ENCODE measurements around the gene F2.

Gene F2

GRCh38 chr11:46719048-46719542 is at the start of gene F2:
TSS of gene F2 (plus strand) at chr11:46719213. CDS start at chr11:46719236, 23 bp downstream.
- in situ Hi-C loops (cut with HindIII; ENCODE audit: low sequenced_read_pairs), result no loop called here

- in situ Hi-C loops (cut with HindIII; ENCODE audit: low sequenced_read_pairs), result loop anchor here (5.0 kb wide), 1 partner anchor 58 kb away; no protein-coding TSS in a partner anchor
Measured at GRCh38 chr11:46669711-46670139, 49.3 kb upstream of the F2 start.

- in situ Hi-C loops (cut with HindIII; ENCODE audit: low sequenced_read_pairs), result loop anchor here (5.0 kb wide), 1 partner anchor 57 kb away; no protein-coding TSS in a partner anchor
Measured at GRCh38 chr11:46670521-46670920, 48.5 kb upstream of the F2 start.

- in situ Hi-C loops (cut with HindIII; ENCODE audit: low sequenced_read_pairs), result loop anchor here (5.0 kb wide), 1 partner anchor 55 kb away; no protein-coding TSS in a partner anchor
Measured at GRCh38 chr11:46671958-46672315, 47.1 kb upstream of the F2 start.

- in situ Hi-C loops (cut with HindIII; ENCODE audit: low sequenced_read_pairs), result loop anchor here (5.0 kb wide), 1 partner anchor 55 kb away; no protein-coding TSS in a partner anchor
Measured at GRCh38 chr11:46672381-46672839, 46.6 kb upstream of the F2 start.

GRCh38 chr11:46673713-46674462 is 45.1 kb upstream of the F2 start:
- in situ Hi-C loops (cut with HindIII; ENCODE audit: low sequenced_read_pairs), result loop anchor here (5.0 kb wide), 1 partner anchor 53 kb away; no protein-coding TSS in a partner anchor

- in situ Hi-C loops (cut with HindIII; ENCODE audit: low sequenced_read_pairs), result loop anchor here (5.0 kb wide), 1 partner anchor 53 kb away; no protein-coding TSS in a partner anchor
Measured at GRCh38 chr11:46674463-46675287, 44.3 kb upstream of the F2 start.

GRCh38 chr11:46675288-46675851 is 43.6 kb upstream of the F2 start:
- in situ Hi-C loops (cut with HindIII; ENCODE audit: low sequenced_read_pairs), result no loop called here

GRCh38 chr11:46675949-46676348 is 43.1 kb upstream of the F2 start:
- in situ Hi-C loops (cut with HindIII; ENCODE audit: low sequenced_read_pairs), result no loop called here

- in situ Hi-C loops (cut with HindIII; ENCODE audit: low sequenced_read_pairs), result no loop called here
Measured at GRCh38 chr11:46676436-46677158, 42.4 kb upstream of the F2 start.

- in situ Hi-C loops (cut with HindIII; ENCODE audit: low sequenced_read_pairs), result no loop called here
Measured at GRCh38 chr11:46677169-46677568, 41.8 kb upstream of the F2 start.

GRCh38 chr11:46677991-46678740 is 40.8 kb upstream of the F2 start:
- in situ Hi-C loops (cut with HindIII; ENCODE audit: low sequenced_read_pairs), result no loop called here

- in situ Hi-C loops (cut with HindIII; ENCODE audit: low sequenced_read_pairs), result no loop called here
Measured at GRCh38 chr11:46678741-46679130, 40.3 kb upstream of the F2 start.

GRCh38 chr11:46679241-46680163 is 39.5 kb upstream of the F2 start:
- in situ Hi-C loops (cut with HindIII; ENCODE audit: low sequenced_read_pairs), result no loop called here

GRCh38 chr11:46680164-46680760 is 38.8 kb upstream of the F2 start:
- in situ Hi-C loops (cut with HindIII; ENCODE audit: low sequenced_read_pairs), result no loop called here

GRCh38 chr11:46680815-46681214 is 38.2 kb upstream of the F2 start:
- in situ Hi-C loops (cut with HindIII; ENCODE audit: low sequenced_read_pairs), result no loop called here

GRCh38 chr11:46681814-46682213 is 37.2 kb upstream of the F2 start:
- in situ Hi-C loops (cut with HindIII; ENCODE audit: low sequenced_read_pairs), result no loop called here

Data from endothelial cell of hepatic sinusoid (primary cell).